ENCODE measurements around the gene ZNF106.

Gene ZNF106

GRCh38 chr15:42457445-42458442 lies 33.2 kb downstream of the ZNF106 start:
- H3K4me3 ChIP-seq (ENCODE audit: low read depth, low read length): no peak overlapping the region
- no peak for TF ChIP-seq CTCF (IDR thresholded peaks at IDR 0.05; ENCODE audit: borderline replicate concordance, insufficient read depth, low read depth, low read length)

- H3K4me3 ChIP-seq (ENCODE audit: low read depth, low read length): no peak overlapping the region
- TF ChIP-seq CTCF (IDR thresholded peaks at IDR 0.05; ENCODE audit: borderline replicate concordance, insufficient read depth, low read depth, low read length): no peak
These were observed 34.0 kb downstream of the ZNF106 start for GRCh38 chr15:42456971-42457370.

GRCh38 chr15:42456531-42456930 lies 34.4 kb downstream of the ZNF106 start:
- TF ChIP-seq CTCF (IDR thresholded peaks at IDR 0.05; ENCODE audit: borderline replicate concordance, insufficient read depth, low read depth, low read length): no peak
- no peak overlapping the region for H3K4me3 ChIP-seq (ENCODE audit: low read depth, low read length)

- TF ChIP-seq CTCF (IDR thresholded peaks at IDR 0.05; ENCODE audit: borderline replicate concordance, insufficient read depth, low read depth, low read length): no peak
- no peak overlapping the region for H3K4me3 ChIP-seq (ENCODE audit: low read depth, low read length)
These were observed 37.1 kb downstream of the ZNF106 start for GRCh38 chr15:42453826-42454225.

- no peak overlapping the region for H3K4me3 ChIP-seq (ENCODE audit: low read depth, low read length)
- no peak for TF ChIP-seq CTCF (IDR thresholded peaks at IDR 0.05; ENCODE audit: borderline replicate concordance, insufficient read depth, low read depth, low read length)
These were observed 40.5 kb downstream of the ZNF106 start for GRCh38 chr15:42450425-42450790.

GRCh38 chr15:42449770-42450424 lies 41.0 kb downstream of the ZNF106 start:
- H3K4me3 ChIP-seq (ENCODE audit: low read depth, low read length): no peak overlapping the region
- TF ChIP-seq CTCF (IDR thresholded peaks at IDR 0.05; ENCODE audit: borderline replicate concordance, insufficient read depth, low read depth, low read length): no peak

Data from GM12875 (cell line).